PC-3 (cell line): ENCODE data around the gene USP3. TPM values are rescaled to one million over a fixed set of nuclear protein-coding genes. Genes with fewer than 3 reads are reported as not detected.

Experiments used
- ATAC-seq: fragments of 200-7000 bp; cut with Tn5 transposase; 2 replicates; pipeline ENCODE4 v1.9.1; 2020; ENCODE audit warnings: mild to moderate bottlenecking, moderate library complexity
- BruUV-seq: library from RNA; stranded (reverse); fragments of 400-500 nt; replicated peaks from 2 replicates; lab custom pipeline; 2021; lab: Mats Ljungman, UMichigan
- CTCF ChIA-PET: fragments of 300-600 bp; sonication (Branson Sonifier 250); formaldehyde crosslinking; loops from one replicate; lab custom pipeline; 2022; ENCODE audit warnings: antibody characterized with exemption; lab: Charles Lee
- POLR2A ChIA-PET: fragments of 300-600 bp; sonication (Branson Sonifier 250); formaldehyde crosslinking; loops from one replicate; lab custom pipeline; 2022; ENCODE audit warnings: antibody characterized with exemption; ENCODE audit not compliant: unreplicated experiment; lab: Charles Lee
- DNase-seq: peaks from one replicate; pipeline ENCODE4 v3.0.0-alpha.2; 2015
- H2AFZ ChIP-seq: fragments of 300-600 bp; sonication (generic); 2 replicates; pipeline ENCODE4 v1.6.0; 2016; ENCODE audit warnings: antibody characterized with exemption, low read length
- H3F3A ChIP-seq: fragments of 300-600 bp; sonication (generic); one replicate; pipeline ENCODE4 v1.6.0; 2017; ENCODE audit warnings: antibody characterized with exemption, low read length, control low read depth, mild to moderate bottlenecking; ENCODE audit not compliant: unreplicated experiment
- H3K27ac ChIP-seq: fragments of 300-600 bp; sonication (generic); 2 replicates; pipeline ENCODE4 v1.5.1; 2016; ENCODE audit warnings: mild to moderate bottlenecking, low read length
- H3K27me3 ChIP-seq: fragments of 300-600 bp; sonication (generic); 2 replicates; pipeline ENCODE4 v1.6.1; 2016; ENCODE audit warnings: low read length, mixed read lengths
- H3K36me3 ChIP-seq: fragments of 300-600 bp; sonication (generic); 2 replicates; pipeline ENCODE4 v1.6.1; 2016; ENCODE audit warnings: low read depth, mixed run types, low read length, mixed read lengths
- H3K4me1 ChIP-seq: fragments of 300-600 bp; sonication (generic); 2 replicates; pipeline ENCODE4 v1.5.1; 2016; ENCODE audit warnings: low read length; ENCODE audit not compliant: insufficient read depth
- H3K4me2 ChIP-seq: fragments of 300-600 bp; sonication (generic); 2 replicates; pipeline ENCODE4 v1.6.0; 2016; ENCODE audit warnings: low read length
- H3K4me3 ChIP-seq: fragments of 300-600 bp; sonication (generic); 2 replicates; pipeline ENCODE4 v1.5.1; 2016; ENCODE audit warnings: mild to moderate bottlenecking, low read length, mixed read lengths
- H3K79me2 ChIP-seq: fragments of 300-600 bp; sonication (generic); 2 replicates; pipeline ENCODE4 v1.6.1; 2017; ENCODE audit warnings: low read length, mixed read lengths
- H3K9ac ChIP-seq: fragments of 300-600 bp; sonication (generic); 2 replicates; pipeline ENCODE4 v1.6.0; 2016; ENCODE audit warnings: mild to moderate bottlenecking, low read length
- H3K9me2 ChIP-seq: fragments of 300-600 bp; sonication (generic); replicated peaks from 2 replicates; pipeline ENCODE4 v1.6.1; 2016; ENCODE audit warnings: mixed run types, low read length, mixed read lengths
- H3K9me3 ChIP-seq: fragments of 300-600 bp; sonication (generic); 2 replicates; pipeline ENCODE4 v1.6.1; 2016; ENCODE audit warnings: low read length, mixed read lengths
- H4K20me1 ChIP-seq: fragments of 300-600 bp; sonication (generic); 2 replicates; pipeline ENCODE4 v1.6.1; 2016; ENCODE audit warnings: low read length, mixed read lengths
- EZH2 ChIP-seq: fragments of 300-600 bp; sonication (generic); IDR thresholded peaks from one replicate; pipeline ENCODE4 v1.6.1; 2017; ENCODE audit warnings: antibody characterized with exemption, mild to moderate bottlenecking, low read length; ENCODE audit not compliant: unreplicated experiment
- EZH2phosphoT487 ChIP-seq: fragments of 300-600 bp; sonication (generic); IDR thresholded peaks from 2 replicates; pipeline ENCODE4 v1.6.1; 2018; ENCODE audit warnings: mild to moderate bottlenecking, antibody characterized with exemption, low read length, borderline replicate concordance
- intact Hi-C: fragments of 100-400 bp; cut with micrococcal nuclease; formaldehyde crosslinking; loops from 2 replicates; pipeline ENCODE4 v1.9.0; 2023
- total RNA-seq: library from RNA; depleted of rRNA; stranded (reverse); fragments of >200 nt; gene quantifications from 2 replicates; pipeline ENCODE4 v1.2.3, GENCODE V29; 2014
- TF ChIP-seq, protein P1 (sequence below): fragments of 300-600 bp; sonication (generic); conservative IDR thresholded peaks from 2 replicates; pipeline ENCODE4 v1.5.1; 2017; ENCODE audit warnings: antibody characterized with exemption, low read depth, mild to moderate bottlenecking, low read length

Gene USP3
- total RNA-seq, 1 experiment from 2014 or later, result 26.9 TPM

GRCh38 chr15:63462088-63462487 lies 42.3 kb upstream of the USP3 start:
- CTCF ChIA-PET, result no interaction called here
- Histone ChIP-seq H3K9ac (no peak overlapping the region), H3K27me3 (no peaks in the 10 kb centered on the region), H3F3A (no peaks in the 10 kb centered on the region), H3K36me3 (no peaks in the 10 kb centered on the region), H3K9me3 (no peaks in the 10 kb centered on the region), H3K4me2 (peak overlapping the region; percentile 66), H3K27ac (peak overlapping the region; percentile 59), H3K4me3 (no peak overlapping the region; the same call in 1 of the 2 replicates), H3K4me1 (peaks cover 24% of the 10 kb centered on the region), H2AFZ (no peak overlapping the region), H4K20me1 (no peaks in the 10 kb centered on the region), H3K9me2 (no peaks in the 10 kb centered on the region), H3K79me2 (no peaks in the 10 kb centered on the region)
- POLR2A ChIA-PET, result interaction anchor here (0.6 to 0.7 kb wide), 2 partner anchors 48 to 137 kb away, joined by 3 read pairs; no protein-coding TSS in a partner anchor
- BruUV-seq, result no TSS peak
- ATAC-seq, result peak; percentile 76
- intact Hi-C loops, result loop anchor here (5.0 to 10.0 kb wide), 2 partner anchors 57 to 175 kb away; no protein-coding TSS in a partner anchor
- TF ChIP-seq, protein P1, sequence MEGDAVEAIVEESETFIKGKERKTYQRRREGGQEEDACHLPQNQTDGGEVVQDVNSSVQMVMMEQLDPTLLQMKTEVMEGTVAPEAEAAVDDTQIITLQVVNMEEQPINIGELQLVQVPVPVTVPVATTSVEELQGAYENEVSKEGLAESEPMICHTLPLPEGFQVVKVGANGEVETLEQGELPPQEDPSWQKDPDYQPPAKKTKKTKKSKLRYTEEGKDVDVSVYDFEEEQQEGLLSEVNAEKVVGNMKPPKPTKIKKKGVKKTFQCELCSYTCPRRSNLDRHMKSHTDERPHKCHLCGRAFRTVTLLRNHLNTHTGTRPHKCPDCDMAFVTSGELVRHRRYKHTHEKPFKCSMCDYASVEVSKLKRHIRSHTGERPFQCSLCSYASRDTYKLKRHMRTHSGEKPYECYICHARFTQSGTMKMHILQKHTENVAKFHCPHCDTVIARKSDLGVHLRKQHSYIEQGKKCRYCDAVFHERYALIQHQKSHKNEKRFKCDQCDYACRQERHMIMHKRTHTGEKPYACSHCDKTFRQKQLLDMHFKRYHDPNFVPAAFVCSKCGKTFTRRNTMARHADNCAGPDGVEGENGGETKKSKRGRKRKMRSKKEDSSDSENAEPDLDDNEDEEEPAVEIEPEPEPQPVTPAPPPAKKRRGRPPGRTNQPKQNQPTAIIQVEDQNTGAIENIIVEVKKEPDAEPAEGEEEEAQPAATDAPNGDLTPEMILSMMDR, result no peak
- TF ChIP-seq EZH2, result no peak
- TF ChIP-seq EZH2phosphoT487, result no peak
- DNase-seq, result peak; percentile 70

- no peaks in the 10 kb centered on the region for H3K27me3 ChIP-seq
- CTCF ChIA-PET, result no interaction called here
- DNase-seq (no peak), ATAC-seq (no peak)
- H3K9ac ChIP-seq, result no peak overlapping the region
- H3K4me3 ChIP-seq, result no peak overlapping the region
- intact Hi-C loops, result loop anchor here (5.0 to 10.0 kb wide), 2 partner anchors 58 to 176 kb away; no protein-coding TSS in a partner anchor
- no peak overlapping the region for H3K4me2 ChIP-seq
- no peaks in the 10 kb centered on the region for H3K36me3 ChIP-seq
- H3K9me3 ChIP-seq, result no peaks in the 10 kb centered on the region
- no peaks in the 10 kb centered on the region for H3K9me2 ChIP-seq
- H4K20me1 ChIP-seq, result no peaks in the 10 kb centered on the region
- no TSS peak for BruUV-seq
- no peak overlapping the region for H3K27ac ChIP-seq
- H3K79me2 ChIP-seq, result no peaks in the 10 kb centered on the region
- POLR2A ChIA-PET, result interaction anchor here (0.5 to 0.6 kb wide), 6 partner anchors 30 to 265 kb away, joined by 3 to 20 read pairs (median 4); no protein-coding TSS in a partner anchor
- no peak overlapping the region for H2AFZ ChIP-seq
- TF ChIP-seq EZH2phosphoT487, result no peak
- peaks cover 24% of the 10 kb centered on the region for H3K4me1 ChIP-seq
- no peaks in the 10 kb centered on the region for H3F3A ChIP-seq
These were observed 41.4 kb upstream of the USP3 start for GRCh38 chr15:63463036-63463435.

DNA sequence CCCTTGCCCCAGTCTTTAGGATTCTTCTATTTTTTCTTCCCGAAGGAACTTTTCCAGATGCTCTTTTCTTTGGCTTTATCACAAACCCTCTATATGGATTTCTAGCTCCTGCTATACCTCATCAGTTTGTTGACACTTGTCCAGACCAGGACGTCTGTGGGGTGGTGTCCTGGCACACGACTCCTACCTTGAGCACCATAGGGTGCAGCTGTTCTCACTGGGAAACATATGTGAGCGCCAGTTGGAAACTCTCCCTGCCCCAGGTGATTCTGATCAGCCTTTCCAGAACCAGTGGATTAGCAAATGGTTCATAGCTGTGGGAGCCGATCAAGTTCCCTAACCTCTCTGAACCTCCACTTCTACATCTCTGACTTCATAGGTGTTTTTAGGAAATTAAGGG lies 40.6 kb upstream of the USP3 start:
- DNase-seq (no peak), ATAC-seq (no peak)
- no peaks in the 10 kb centered on the region for H3K9me2 ChIP-seq
- TF ChIP-seq, protein P1, result no peak
- no peak for TF ChIP-seq EZH2
- no peak for TF ChIP-seq EZH2phosphoT487
- no peak overlapping the region for H3K4me2 ChIP-seq
- no peak overlapping the region for H3K27ac ChIP-seq
- no peak overlapping the region for H2AFZ ChIP-seq
- H3K9me3 ChIP-seq, result no peaks in the 10 kb centered on the region
- intact Hi-C loops, result loop anchor here (5.0 to 10.0 kb wide), 2 partner anchors 59 to 176 kb away; no protein-coding TSS in a partner anchor
- peaks cover 24% of the 10 kb centered on the region for H3K4me1 ChIP-seq
- BruUV-seq, result no TSS peak
- H3K36me3 ChIP-seq, result no peaks in the 10 kb centered on the region
- no peak overlapping the region for H3K9ac ChIP-seq
- no peaks in the 10 kb centered on the region for H3K79me2 ChIP-seq
- no peaks in the 10 kb centered on the region for H4K20me1 ChIP-seq
- ChIA-PET POLR2A (no interaction called here), CTCF (no interaction called here)
- no peak overlapping the region for H3K4me3 ChIP-seq
- H3K27me3 ChIP-seq, result no peaks in the 10 kb centered on the region
- H3F3A ChIP-seq, result no peaks in the 10 kb centered on the region
